ENCODE results near the gene PAGE2B. TPM values are rescaled to one million over a fixed set of nuclear protein-coding genes. Genes with fewer than 3 reads are reported as not detected.

The PAGE2B gene
- total RNA-seq, 1 donor from 2014 or later, result not detected

Other genes with a start within 250 kb of the PAGE2B start
- gene TRO, start 154.2 kb upstream of the PAGE2B start, total RNA-seq, result 83.9 and 86.6 TPM in 2 replicates
- gene PFKFB1, start 80.8 kb upstream of the PAGE2B start, total RNA-seq, result 0.34 TPM in 1 of 2 replicates, not detected in the other
- 14.5 and 15.0 TPM in 2 replicates for gene APEX2, start 74.7 kb upstream of the PAGE2B start, total RNA-seq
- gene ALAS2, start 44.1 kb upstream of the PAGE2B start, total RNA-seq, result not detected in 2 replicates
- not detected in 2 replicates for gene PAGE2, start 14.0 kb downstream of the PAGE2B start, total RNA-seq
- gene PAGE5, start 145.3 kb downstream of the PAGE2B start, total RNA-seq, result not detected in 2 replicates
- not detected in 2 replicates for gene PAGE3, start 189.9 kb downstream of the PAGE2B start, total RNA-seq

Measured in astrocyte (in vitro differentiated cells and primary cell).